C1 segment of cervical spinal cord (tissue), 14 donors: ENCODE results near the gene RPS16.
A peak's percentile ranks its signal among the peaks of the same experiment; 100 is the strongest.

Experiments
- DNase-seq, 14 donors: peaks; one replicate each; lab custom pipeline; 2025; lab: John Stamatoyannopoulos, UW

RPS16 gene

GRCh38 chr19:39422020-39422419, 13.7 kb downstream of the RPS16 start:
- DNase-seq, result no peak

DNA sequence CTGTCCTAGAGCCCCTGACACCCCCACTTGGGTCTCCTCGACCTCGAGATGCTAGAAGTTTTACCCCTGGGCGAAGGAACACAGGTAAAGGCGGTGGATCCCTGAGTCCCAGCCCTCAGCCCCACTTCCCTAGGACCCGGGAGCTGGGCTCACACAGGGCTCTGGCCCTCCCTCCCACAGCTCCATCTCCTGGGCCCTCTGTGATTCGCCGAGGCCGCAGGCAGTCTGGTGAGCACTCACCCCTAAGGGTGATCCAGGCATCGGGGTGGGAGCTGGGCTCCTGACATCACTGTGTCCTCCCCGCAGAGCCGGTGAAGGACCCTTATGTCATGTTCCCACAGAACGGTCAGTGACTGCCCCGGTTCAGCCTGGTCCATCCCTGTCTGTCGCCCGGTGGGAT, 15.0 kb downstream of the RPS16 start:
- no peak for DNase-seq

DNA sequence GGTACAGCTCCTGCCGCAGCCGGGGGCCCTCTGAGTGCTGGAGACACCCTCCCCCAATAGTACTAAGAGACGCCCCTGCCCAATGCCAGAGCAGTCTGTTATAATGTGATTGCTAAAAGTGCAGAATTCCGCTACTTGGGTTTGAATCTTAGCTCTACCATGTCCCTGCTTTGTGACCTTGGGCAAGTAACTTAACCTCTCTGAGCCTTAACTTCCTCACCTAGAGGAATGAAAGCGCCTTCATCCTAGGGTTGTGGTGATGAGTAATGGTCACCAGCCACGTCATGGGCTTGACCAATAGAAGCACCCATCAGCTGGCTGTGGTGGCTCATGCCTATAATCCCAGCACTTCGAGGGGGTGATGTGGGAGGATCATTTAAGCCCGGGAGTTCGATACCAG, 16.7 kb downstream of the RPS16 start:
- DNase-seq, result no peak

DNA sequence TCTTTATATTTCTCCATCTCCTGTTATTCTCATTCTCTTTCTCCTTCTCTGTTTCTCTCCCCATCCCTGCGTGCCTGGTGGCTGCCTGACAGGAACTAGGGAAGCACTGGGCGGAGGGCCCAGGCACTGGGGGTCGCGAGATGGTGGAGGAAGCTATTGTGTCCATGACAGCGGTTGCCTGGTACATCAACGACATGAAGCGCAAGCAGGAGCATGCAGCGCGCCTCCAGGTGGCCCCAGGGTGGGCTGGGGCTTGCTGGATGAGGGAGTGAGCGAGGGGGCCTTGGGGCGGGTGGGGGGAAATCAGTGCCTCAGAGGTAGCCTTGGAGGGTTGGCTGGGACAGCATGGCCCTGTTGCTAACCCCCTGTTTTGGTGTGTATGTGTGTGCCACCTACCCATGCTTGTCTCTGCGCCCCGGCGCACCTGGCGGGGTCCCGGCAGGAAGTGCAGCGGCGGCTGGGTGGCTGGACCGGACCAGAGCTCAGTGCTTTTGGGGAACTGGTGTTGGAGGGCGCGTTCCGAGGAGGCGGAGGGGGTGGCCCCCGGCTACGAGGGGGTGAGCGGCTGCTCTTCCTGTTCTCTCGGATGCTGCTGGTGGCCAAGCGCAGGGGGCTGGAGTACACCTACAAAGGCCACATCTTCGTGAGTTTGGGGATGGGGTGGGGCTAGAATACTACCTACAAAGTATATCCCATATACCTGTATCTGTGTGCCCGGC, 18.1 kb downstream of the RPS16 start:
- no peak for DNase-seq

DNA sequence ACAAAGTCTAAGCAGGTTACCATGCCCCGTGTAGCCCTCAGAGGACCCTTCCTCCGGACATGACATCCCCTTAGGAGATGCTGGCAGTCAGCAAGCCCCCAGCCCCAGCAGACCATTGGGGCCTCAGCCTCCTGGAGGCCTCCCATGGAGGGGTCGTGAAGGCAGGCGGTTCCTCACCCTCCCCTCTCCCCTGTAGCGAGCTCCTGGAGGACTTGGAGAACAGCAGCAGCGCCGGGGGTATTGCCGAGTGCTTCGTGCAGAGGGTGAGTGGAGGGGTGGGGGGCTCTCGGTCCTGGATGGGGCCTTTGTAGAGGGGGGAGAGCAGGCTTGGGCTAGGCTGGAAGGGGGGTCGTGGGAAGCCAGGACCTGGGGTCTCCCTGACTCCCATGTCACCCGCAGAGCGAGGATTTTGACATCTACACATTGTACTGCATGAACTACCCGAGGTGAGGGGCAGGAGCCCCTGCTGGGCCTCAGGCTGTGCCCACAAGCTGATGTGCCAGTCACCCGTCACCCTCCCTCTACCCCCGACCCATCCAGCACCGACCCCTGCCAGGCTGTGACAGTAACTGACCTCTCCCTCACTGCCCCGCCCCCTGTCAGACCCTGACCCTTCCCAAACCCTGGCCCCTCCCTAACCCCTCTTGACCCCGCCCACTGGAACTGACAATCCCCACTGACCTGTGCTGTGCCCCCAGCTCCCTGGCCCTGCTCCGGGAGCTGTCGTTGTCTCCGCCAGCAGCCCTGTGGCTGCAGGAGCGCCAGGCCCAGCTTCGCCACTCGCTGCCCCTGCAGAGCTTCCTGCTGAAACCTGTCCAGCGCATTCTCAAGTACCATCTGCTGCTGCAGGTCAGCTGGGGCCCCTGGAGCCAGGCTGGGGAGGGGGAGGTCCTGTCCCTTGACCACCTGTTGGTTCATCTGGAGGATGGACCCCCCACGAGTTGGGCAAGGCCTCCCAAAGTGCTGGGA, 19.3 kb downstream of the RPS16 start:
- DNase-seq, result no peak

GRCh38 chr19:39415111-39416046, 20.4 kb downstream of the RPS16 start:
- DNase-seq, result no peak

DNA sequence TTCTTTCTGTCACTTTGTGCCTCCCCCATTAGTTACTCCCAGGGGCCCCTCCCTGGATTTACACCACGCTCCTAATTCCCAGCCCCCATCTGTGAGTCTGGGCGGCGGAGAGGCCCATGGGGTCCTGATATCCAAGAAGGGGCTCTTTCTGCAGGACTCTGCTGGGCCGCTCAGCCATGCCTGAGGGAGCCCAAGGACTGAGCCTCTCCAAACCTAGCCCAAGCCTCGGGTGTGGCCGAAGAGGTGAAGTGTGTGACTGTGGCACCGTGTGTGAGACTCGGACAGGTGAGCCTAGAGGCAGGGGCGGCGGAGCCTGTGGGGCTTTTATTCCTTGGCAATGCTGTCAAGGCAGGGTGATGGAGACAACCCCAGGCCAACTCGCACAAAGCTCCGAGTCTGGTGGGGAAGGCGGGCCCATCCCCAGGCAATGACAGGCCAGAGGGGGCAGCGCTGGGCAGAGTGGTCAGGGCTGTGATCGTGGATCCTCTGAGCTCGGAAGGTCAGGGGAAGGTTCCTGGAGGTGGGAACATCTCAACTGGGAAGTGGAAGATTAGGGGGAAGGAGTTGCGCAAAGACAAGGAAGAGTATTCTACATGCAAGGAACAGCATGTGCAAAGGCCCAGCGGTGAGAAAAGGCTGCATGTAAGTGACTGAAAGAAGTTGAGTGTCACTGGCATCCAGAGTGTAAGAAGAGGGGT, 21.7 kb downstream of the RPS16 start:
- DNase-seq, result peak in 1 of 14 donors; percentile 35

DNA sequence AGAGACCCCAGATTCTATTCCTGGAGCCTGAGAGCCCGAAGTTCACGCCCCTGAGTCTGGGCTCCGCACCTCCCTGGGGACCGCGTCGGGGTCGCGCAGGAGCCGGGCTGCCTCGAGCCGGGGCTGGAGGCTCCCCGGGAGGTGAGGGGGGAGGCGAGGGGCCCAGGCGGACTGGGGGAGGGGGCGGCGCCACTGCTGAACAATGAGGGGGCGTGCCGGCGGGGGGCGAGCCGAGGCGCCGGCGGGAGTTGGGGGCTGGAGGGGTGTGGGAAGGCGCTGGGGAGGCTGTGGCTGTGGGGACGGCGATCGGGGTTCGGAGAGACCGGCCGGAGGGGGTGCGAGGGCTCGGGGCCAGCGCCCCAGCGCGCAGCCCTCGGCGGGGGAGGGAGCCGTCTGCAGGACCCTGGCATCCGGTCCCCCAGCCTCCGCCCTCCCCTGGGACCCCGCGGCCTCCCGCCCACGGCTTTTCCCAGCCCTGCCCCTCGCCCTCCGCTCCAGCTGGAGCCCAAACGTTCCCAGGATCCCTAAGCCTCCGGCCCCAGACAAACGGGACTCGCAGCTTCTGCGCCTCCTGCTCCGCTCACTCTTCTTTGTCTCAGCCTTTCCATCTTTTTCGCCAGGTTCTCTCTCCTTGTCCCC, 22.4 kb downstream of the RPS16 start:
- DNase-seq, result peak in 2 of 14 donors; percentile 35 to 48

DNA sequence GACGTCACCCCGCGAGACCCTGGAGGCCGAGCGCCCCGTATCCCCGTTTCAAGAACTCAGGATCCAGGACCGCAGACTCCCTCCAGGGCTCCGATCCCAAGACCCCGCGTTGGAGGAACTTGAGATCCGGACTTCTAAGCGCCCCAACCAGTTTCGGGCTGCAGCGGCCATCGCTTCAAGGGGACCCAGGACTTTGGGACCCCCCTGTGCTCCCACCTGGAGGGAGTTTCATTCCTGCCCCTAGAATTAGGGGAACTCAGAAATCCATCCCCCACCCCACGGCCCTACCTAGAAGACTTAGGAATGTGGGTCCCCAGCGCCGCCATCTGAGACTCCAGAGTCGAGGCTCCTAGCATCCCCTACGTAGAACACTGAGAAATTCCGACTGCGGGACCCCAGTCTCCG, 22.9 kb downstream of the RPS16 start:
- DNase-seq, result peak in 2 of 14 donors; percentile 33 to 49

GRCh38 chr19:39412100-39412866, 23.5 kb downstream of the RPS16 start, which contains the start of gene PLEKHG2:
PLEKHG2 (plus strand) TSS chr19:39412669; CDS start chr19:39414087, 1,418 bp downstream.
- DNase-seq, result peak; percentile 53 to 99 (median 90)

- DNase-seq, result peak in 12 of 14 donors; percentile 67 to 92 (median 84)
Measured at GRCh38 chr19:39411832-39412099, 24.0 kb downstream of the RPS16 start.

DNA sequence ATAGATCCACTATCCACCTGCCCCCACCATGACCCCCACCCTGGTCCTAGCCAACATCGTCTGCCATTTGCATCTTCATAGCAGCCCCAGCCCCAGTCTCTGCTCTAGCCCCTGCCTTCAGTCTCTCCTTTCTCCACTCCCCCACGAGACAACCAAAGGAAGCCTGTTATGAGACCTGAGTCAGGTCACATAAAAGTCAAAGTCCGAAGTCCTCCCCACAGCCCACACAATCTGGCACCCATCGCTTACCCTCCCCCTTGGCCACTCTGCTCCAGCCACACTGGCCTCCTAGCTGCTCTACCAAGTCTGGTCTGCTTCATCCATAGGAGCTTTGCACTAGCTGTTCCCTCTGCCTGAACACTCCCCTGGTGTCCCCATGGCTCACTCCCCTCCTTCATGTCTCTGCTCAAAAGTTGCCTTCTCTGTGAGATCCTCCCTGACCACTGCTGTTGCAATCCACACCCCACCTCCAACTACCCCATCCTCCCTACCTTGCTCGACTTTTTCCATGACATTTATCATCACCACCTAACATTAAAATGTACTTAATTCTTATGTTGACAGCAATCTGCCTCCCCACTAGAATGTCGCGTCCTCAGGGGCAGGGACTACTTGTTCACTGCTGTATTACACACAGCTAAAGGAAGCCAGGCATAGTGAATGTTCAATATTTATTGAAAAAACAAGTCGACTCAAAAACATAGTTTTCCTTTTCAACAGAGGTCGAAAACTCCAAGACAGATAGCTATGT, 24.5 kb downstream of the RPS16 start:
- DNase-seq, result peak in 9 of 14 donors; percentile 16 to 45 (median 30)

GRCh38 chr19:39410831-39411080, 25.0 kb downstream of the RPS16 start:
- DNase-seq, result no peak

DNA sequence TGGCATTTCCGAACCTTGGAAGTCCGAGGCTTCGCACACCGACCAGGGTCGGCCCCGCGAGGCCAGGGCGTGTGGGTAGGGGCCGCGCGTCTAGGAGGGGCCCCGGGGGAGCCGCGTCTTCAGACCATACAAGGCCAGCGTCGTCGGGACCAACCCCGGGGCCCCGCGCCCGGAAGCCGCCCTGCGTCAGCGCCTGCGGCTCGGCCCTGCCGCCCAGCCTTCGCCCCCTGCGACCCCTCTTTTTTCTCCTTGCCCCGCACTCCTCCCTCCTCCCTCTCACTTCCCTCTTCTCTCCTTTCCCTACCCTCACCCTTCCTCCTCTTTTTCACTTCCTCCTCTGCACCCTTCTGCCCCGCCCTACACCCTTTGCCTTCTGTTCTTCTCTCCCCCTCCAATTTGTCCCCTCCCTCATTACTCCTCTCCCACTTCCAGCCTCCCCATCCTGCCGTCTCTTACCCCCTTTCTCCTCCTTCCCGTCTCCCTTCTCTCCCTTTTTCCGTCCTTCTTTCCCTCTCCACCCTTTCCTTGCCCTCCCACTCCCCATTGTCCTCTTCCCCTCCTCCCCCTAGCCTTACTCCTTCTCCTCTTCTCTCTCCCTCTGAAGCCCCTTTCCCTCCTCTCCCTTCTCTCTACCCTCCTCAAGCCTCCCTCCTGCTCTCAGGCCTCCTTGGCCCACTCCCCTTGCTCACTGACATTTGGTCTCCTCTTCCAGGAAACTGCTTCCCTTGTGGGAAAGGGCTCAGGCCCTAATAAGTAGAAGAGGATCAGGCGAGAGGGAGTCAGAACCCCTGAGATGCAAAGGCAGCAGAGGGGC, 25.5 kb downstream of the RPS16 start:
- DNase-seq, result peak in 10 of 14 donors; percentile 23 to 88 (median 65)

GRCh38 chr19:39409208-39410016, 26.3 kb downstream of the RPS16 start:
- peak in 12 of 14 donors; percentile 45 to 90 (median 76) for DNase-seq

GRCh38 chr19:39408392-39409207, 27.1 kb downstream of the RPS16 start:
- DNase-seq, result peak in 4 of 14 donors; percentile 29 to 60 (median 42)
